SJSA1 (cell line): Measurements from ENCODE around the gene ZBTB33. TPM values are rescaled to one million over a fixed set of nuclear protein-coding genes. Genes with fewer than 3 reads are reported as not detected.

Source experiments
- DNase-seq, 2 experiments: peaks; one replicate each; pipeline ENCODE4 v3.0.0-alpha.2; 2015 to 2020; ENCODE audit warnings: low spot score in 2 of 2, low read depth in 1 of 2
- H3K27ac ChIP-seq: fragments of 250-450 bp; sonication (Bioruptor Pico); 2 replicates; pipeline ENCODE4 v1.5.1; 2020; ENCODE audit warnings: mild to moderate bottlenecking, moderate library complexity
- H3K27me3 ChIP-seq: fragments of 250-450 bp; sonication (Bioruptor Pico); replicated peaks from 2 replicates; pipeline ENCODE4 v1.5.1; 2020; ENCODE audit warnings: mild to moderate bottlenecking, moderate library complexity
- H3K36me3 ChIP-seq: fragments of 250-450 bp; sonication (Bioruptor Pico); 2 replicates; pipeline ENCODE4 v1.5.1; 2020; ENCODE audit warnings: mild to moderate bottlenecking
- H3K4me1 ChIP-seq: fragments of 250-450 bp; sonication (Bioruptor Pico); replicated peaks from 2 replicates; pipeline ENCODE4 v1.6.1; 2021; ENCODE audit warnings: mild to moderate bottlenecking
- H3K4me3 ChIP-seq: fragments of 250-450 bp; sonication (Bioruptor Pico); 2 replicates; pipeline ENCODE4 v1.5.1; 2020; ENCODE audit warnings: mild to moderate bottlenecking
- H3K9me3 ChIP-seq: fragments of 250-450 bp; sonication (Bioruptor Pico); replicated peaks from 2 replicates; pipeline ENCODE4 v1.5.1; 2020; ENCODE audit warnings: mild to moderate bottlenecking
- total RNA-seq: library from RNA; depleted of rRNA; stranded (reverse); fragments of >200 nt; shearing (Covaris generic); gene quantifications from 2 replicates; pipeline ENCODE4 v1.2.3, GENCODE V29; 2014

ZBTB33 gene
- total RNA-seq, 1 experiment from 2014 or later, result 14.3 TPM

DNA sequence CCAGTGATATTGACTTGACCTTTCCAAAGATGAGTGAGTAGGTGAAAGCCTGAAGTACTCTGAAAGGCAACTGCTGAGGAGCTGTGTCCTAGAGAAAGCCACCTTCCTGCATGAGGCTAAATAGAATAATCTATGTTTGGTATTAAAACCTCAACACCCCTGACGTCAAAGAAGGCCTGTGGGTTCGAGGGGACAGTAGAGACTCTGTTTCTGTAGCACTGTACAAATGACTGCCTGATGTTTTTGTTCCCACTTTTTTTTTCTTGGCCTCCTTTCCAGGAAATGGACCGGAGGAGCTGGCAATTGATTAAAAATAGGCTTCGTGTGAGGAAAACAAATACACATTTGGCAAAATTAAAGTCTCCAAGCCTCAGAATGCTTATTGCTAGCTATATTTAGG is 31.1 kb downstream of the ZBTB33 start:
- DNase-seq, result no peak
- Histone ChIP-seq H3K4me3 (no peak overlapping the region), H3K27ac (no peak overlapping the region), H3K4me1 (no peaks in the 10 kb centered on the region), H3K27me3 (no peaks in the 10 kb centered on the region), H3K9me3 (no peaks in the 10 kb centered on the region), H3K36me3 (no peaks in the 10 kb centered on the region)

DNA sequence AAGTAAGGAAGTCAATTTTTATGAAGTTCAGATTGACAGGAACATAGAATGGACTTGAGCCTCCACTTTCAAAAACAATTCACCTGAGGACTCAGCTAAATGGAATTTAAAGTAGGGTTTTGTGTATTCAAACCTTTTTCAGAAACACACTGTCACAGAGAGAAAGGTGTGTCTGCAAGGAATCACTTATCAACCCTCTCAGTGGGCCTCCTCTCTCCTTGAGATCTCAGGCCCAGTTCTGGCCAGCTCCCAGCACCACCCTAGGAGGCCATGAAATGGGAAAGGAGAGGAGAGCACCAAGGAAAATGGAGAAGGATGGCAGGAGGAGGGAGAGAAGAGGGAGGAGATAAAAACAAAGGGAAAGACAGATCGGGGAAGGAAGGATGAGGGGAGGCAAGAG is 32.1 kb downstream of the ZBTB33 start:
- no peaks in the 10 kb centered on the region for H3K4me1 ChIP-seq
- H3K4me3 ChIP-seq, result no peak overlapping the region
- H3K36me3 ChIP-seq, result no peaks in the 10 kb centered on the region
- no peaks in the 10 kb centered on the region for H3K27me3 ChIP-seq
- DNase-seq, result no peak
- H3K27ac ChIP-seq, result no peak overlapping the region
- no peaks in the 10 kb centered on the region for H3K9me3 ChIP-seq

DNA sequence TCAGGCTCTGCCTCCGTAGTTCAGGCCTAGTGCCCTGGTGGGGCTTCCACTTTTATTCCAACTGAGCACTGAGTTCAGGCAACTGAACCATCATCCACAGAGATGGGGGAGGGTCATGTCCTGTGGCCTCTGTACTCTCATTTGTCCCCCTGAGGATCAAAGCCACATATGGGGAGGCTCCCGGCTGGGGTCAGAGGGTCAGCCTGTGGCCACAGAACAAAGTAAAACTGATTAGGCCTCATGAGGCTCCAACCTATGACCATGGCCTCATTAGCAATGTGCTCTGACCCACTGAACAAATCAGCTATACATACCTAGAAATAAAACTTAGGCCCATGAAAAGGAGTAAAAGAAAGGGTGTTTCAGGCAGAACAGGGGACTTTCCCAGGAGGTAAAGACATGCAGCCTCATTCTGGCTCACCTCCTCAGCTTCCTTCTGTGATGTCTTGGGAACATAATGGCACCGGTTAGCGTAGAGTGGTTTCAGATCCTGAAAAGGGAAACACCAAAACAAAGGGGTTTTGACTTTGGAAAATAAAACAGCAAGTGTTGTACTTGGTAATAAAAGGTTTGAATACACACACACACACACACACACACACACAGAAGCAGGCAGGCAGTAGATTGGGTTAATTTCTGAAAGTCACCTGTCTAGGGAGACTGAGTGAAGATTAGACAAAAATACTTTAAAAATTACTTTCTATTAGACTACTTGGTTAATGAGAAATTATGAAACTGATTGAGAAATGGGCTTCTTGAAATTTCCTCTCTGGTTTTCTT is 36.3 kb downstream of the ZBTB33 start:
- H3K27me3 ChIP-seq, result no peaks in the 10 kb centered on the region

DNA sequence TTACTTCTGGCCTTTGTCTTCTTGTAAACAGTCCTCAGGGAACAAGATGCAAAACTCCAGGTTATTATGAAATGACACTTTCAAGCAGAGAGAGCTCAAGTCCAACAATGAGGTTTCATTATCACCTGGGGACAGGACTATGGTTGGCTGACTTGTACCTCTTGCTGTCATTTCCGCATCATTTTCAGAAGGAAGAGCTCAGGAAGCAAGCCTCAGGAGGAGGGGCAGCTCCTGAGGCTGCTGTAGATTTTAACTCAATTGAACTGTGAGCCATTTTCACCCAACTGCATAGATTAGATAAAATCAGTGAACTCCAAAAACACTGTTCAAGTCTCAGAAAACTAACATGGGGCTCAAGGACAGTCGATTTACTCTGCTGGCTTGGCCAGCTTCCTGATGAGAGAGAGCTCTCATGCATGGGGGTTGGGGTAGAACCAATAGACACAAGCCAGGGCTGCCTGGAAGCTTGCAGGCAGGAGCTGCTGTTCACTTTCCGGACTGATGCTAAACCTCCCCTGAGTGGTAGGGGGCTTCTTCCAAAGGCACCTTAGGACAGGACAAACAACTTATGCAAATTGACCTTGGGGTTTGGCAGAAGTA is 37.0 kb downstream of the ZBTB33 start:
- H3K27ac ChIP-seq, result no peak overlapping the region
- H3K36me3 ChIP-seq, result no peaks in the 10 kb centered on the region
- no peaks in the 10 kb centered on the region for H3K4me1 ChIP-seq
- DNase-seq, result no peak
- no peaks in the 10 kb centered on the region for H3K27me3 ChIP-seq
- H3K4me3 ChIP-seq, result no peak overlapping the region
- no peaks in the 10 kb centered on the region for H3K9me3 ChIP-seq

More for the DNA sequence above, 36.3 kb downstream of the ZBTB33 start:
- no peak overlapping the region for H3K27ac ChIP-seq
- no peaks in the 10 kb centered on the region for H3K36me3 ChIP-seq
- no peak overlapping the region for H3K4me3 ChIP-seq
- H3K9me3 ChIP-seq, result no peaks in the 10 kb centered on the region
- DNase-seq, result no peak
- no peaks in the 10 kb centered on the region for H3K4me1 ChIP-seq

DNA sequence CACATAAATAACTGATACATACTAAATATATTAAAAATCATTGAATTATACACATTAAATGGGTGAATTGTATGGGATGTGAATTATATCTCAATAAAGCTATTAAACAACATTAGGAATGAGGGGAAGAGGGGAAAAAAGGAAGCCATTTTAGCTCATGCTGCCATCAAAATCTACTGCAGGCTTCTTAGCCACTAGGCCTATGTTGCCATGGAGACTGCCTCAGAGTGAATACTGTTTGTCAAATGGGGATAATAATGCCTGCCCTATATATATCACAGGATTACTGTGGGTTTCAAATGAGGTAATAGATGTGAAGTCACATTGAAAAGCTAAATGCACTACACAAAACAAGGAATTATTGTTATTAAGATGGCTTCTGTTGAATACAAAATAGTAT is 39.5 kb downstream of the ZBTB33 start:
- Histone ChIP-seq H3K27me3 (no peaks in the 10 kb centered on the region), H3K36me3 (no peaks in the 10 kb centered on the region), H3K27ac (no peak overlapping the region), H3K4me1 (no peaks in the 10 kb centered on the region), H3K4me3 (no peak overlapping the region), H3K9me3 (no peaks in the 10 kb centered on the region)
- no peak for DNase-seq

DNA sequence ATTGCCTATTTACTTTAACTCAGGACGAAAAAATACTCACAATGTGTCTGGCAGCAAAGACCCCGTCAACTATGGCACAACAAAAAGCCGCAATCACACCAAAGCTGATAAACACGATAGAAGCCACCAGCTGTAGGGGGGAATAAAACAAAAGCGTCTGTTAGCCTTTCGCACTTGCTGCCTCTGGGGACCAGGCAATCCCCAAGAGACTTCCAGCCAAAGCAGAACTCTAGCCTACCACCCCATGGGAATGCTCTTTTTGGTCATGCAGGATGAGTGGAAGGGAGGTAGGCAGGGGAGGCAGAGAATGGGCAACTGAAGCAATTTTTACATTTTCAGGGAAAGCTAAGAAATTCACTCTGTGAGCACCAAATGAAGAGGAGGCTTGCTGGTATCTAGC is 40.6 kb downstream of the ZBTB33 start:
- Histone ChIP-seq H3K9me3 (no peaks in the 10 kb centered on the region), H3K4me1 (no peaks in the 10 kb centered on the region), H3K27me3 (no peaks in the 10 kb centered on the region), H3K27ac (no peak overlapping the region), H3K36me3 (no peaks in the 10 kb centered on the region), H3K4me3 (no peak overlapping the region)
- DNase-seq, result no peak

DNA sequence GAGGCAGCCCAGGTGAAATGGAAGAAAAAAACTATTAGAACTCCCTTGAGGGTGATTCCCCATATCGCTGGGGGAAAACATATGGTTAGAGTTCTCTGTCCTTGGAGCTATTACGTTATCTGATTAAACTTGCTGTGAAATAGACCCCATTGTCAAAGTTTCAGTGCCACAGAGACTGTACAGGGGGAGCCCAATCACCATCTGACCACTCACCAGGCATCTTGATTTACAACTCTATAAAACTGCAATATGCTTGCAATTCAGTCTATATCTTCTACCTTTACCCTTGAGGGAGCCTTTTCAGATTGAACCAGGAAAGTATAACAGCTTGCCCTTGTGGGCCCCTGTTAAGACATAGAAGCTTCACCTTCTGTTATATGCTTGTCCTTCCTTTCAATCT is 42.4 kb downstream of the ZBTB33 start:
- Histone ChIP-seq H3K4me3 (no peak overlapping the region), H3K36me3 (no peaks in the 10 kb centered on the region), H3K27me3 (no peaks in the 10 kb centered on the region), H3K27ac (no peak overlapping the region), H3K4me1 (no peaks in the 10 kb centered on the region), H3K9me3 (no peaks in the 10 kb centered on the region)
- no peak for DNase-seq

DNA sequence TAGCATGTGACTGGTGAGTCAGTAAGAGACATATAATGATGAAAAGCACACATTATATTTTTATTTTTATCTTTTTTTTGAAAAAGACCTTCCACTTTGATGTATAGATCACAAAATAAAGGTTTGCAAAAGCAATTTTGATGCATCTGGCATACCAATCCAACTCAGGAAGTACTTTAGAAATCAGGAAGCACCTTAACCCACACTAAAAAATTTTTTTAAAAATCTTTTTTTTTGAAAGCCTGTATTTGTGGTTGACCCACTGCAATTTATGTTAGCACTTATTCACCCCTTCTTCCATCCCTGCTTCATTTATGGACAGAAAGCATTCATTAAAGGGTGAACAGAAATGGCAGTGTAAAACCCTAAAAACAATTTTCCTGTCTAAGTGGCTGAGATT is 44.0 kb downstream of the ZBTB33 start:
- no peak for DNase-seq
- no peaks in the 10 kb centered on the region for H3K36me3 ChIP-seq
- no peaks in the 10 kb centered on the region for H3K4me1 ChIP-seq
- no peaks in the 10 kb centered on the region for H3K9me3 ChIP-seq
- H3K4me3 ChIP-seq, result no peak overlapping the region
- H3K27me3 ChIP-seq, result no peaks in the 10 kb centered on the region
- H3K27ac ChIP-seq, result no peak overlapping the region

DNA sequence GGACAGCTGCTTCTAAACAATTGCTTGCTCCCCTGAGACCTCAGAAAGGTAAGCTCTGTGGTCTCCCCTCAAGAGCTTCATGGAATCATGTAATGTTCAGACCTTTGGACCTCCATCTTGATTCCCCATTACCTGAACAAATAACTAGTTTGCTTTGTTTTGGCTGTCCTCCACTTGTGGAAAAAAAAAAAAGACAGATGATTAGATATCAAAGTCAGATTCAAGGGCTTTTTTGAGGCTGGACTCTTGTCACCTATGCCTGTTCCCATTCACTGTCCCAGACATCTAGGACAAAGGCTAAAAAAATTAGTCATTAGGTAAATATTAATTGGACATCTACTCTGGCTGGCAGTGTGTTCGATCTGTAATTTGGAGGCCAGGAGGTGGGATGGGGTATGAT is 47.3 kb downstream of the ZBTB33 start:
- no peak overlapping the region for H3K27ac ChIP-seq
- H3K36me3 ChIP-seq, result no peaks in the 10 kb centered on the region
- no peaks in the 10 kb centered on the region for H3K4me1 ChIP-seq
- no peaks in the 10 kb centered on the region for H3K27me3 ChIP-seq
- no peak overlapping the region for H3K4me3 ChIP-seq
- no peak for DNase-seq
- no peaks in the 10 kb centered on the region for H3K9me3 ChIP-seq

DNA sequence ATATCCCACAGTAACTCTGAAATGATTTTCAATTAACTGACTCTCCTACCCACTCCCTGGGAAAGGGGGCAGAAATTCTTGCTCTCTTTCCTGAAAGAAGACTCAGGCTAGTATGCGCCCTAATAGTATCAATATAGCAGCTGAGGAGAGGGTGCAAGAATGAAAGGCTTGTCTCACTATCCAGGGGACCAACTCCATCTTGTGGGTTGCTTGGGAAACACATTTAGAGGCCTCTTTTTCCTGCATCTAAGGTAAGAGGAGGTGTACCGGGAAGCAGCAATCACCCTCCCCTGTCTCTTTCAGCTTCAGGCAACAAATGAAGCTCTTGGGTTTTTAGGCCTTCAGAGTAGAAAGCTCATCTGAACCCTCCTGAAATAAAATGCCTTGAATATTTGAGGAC is 49.3 kb downstream of the ZBTB33 start:
- no peak for DNase-seq
- H3K9me3 ChIP-seq, result no peaks in the 10 kb centered on the region
- H3K27me3 ChIP-seq, result no peaks in the 10 kb centered on the region

DNA sequence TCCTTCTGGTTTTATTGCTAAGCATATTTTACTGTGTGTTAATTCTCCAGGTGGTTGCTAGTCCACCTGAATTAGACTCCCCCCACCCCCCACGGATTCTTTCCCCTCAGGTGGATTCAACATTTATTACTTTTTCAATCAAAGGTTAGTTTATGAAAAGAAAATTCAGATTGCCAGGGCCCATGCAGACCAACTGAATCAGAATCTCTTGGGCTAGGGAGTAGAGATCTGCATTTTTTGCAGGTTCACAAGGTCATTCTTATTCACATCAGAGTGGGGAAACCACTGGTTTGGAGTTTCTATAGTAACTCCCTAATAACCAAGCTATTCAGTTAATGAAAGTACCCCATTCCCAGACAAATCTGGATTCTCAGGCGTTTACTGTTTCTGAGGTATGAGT is 50.9 kb downstream of the ZBTB33 start:
- H3K4me1 ChIP-seq, result no peaks in the 10 kb centered on the region
- no peak overlapping the region for H3K4me3 ChIP-seq
- no peak for DNase-seq

More for the DNA sequence above, 49.3 kb downstream of the ZBTB33 start:
- H3K27ac ChIP-seq, result no peak overlapping the region
- H3K4me3 ChIP-seq, result no peak overlapping the region
- H3K36me3 ChIP-seq, result no peaks in the 10 kb centered on the region
- no peaks in the 10 kb centered on the region for H3K4me1 ChIP-seq

DNA sequence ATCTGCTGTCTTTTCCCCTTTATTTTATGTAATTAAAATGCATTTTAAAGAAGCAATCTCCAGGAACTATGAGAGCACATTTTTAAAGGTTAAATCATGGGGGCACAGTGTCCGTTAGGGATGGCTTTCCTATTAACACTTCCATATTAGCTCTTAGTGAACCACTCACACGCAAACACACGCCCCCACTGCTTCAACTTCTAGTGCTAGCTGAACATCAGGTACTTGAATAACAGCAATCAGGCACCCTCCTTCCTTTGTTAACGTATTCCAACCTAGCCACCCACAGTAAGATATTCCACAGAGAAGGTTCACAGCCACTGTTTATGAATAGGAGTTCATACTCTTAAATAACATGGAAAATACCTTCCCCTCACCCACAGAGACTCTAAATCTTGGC is 51.3 kb downstream of the ZBTB33 start:
- Histone ChIP-seq H3K4me1 (no peaks in the 10 kb centered on the region), H3K4me3 (no peak overlapping the region), H3K9me3 (no peaks in the 10 kb centered on the region), H3K27me3 (no peaks in the 10 kb centered on the region), H3K27ac (no peak overlapping the region), H3K36me3 (no peaks in the 10 kb centered on the region)
- DNase-seq, result no peak

More for the DNA sequence above, 50.9 kb downstream of the ZBTB33 start:
- H3K27ac ChIP-seq, result no peak overlapping the region
- H3K36me3 ChIP-seq, result no peaks in the 10 kb centered on the region
- no peaks in the 10 kb centered on the region for H3K27me3 ChIP-seq
- no peaks in the 10 kb centered on the region for H3K9me3 ChIP-seq

DNA sequence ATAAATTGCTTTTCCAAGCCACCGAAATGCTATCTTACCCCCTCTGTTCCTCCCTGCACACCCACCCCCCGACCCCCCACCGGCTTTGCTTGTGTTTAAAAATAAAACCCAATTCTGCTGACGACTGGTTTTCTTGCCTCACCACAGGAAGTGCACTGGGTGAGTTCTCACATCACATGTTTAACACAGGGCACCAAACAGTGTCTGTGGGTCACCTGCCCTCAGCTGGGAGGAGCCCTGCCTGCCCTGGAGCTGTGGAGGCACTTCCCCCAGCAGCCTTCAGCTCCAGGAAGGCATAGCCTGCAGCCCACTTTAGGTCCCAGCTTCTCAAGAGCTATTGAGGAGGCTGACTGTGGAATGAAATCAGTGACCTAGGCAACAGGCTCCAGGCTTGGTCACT is 51.8 kb downstream of the ZBTB33 start:
- DNase-seq, result no peak
- no peak overlapping the region for H3K27ac ChIP-seq
- no peaks in the 10 kb centered on the region for H3K36me3 ChIP-seq
- no peak overlapping the region for H3K4me3 ChIP-seq
- H3K27me3 ChIP-seq, result no peaks in the 10 kb centered on the region
- H3K4me1 ChIP-seq, result no peaks in the 10 kb centered on the region
- no peaks in the 10 kb centered on the region for H3K9me3 ChIP-seq

DNA sequence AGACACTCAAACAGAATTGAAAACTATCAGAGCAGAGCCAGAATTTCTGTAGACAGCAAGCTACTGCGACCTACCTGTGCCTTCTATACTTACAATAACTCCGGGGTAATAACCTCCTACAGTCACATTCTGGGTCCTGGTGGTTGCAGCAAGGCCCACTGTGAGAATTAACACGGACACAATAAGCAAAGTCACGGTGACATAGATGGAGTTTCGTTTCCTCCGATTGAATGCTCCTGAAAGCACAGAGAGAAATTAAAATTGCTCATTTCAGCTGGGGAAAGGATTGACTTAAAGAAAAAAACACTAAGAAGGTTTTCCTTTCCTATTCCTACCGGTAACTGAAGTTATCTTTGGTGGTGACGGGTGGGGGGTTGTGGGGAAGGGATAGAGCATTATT is 53.6 kb downstream of the ZBTB33 start:
- no peak overlapping the region for H3K4me3 ChIP-seq
- H3K36me3 ChIP-seq, result no peaks in the 10 kb centered on the region
- H3K4me1 ChIP-seq, result no peaks in the 10 kb centered on the region
- no peak overlapping the region for H3K27ac ChIP-seq
- no peaks in the 10 kb centered on the region for H3K9me3 ChIP-seq
- H3K27me3 ChIP-seq, result no peaks in the 10 kb centered on the region
- DNase-seq, result no peak
